Fibroblast of lung (primary cell): ENCODE data around the gene FBXO33.

Experiments
- CTCF ChIP-seq, 2 donors: IDR thresholded peaks in 1 of 2; conservative IDR thresholded peaks in 1 of 2; 1 replicate in 1 of 2; 2 replicates in 1 of 2; pipeline ENCODE4 v1.5.1; 2011 to 2012; ENCODE audit warnings: low read length in 2 of 2, control low read depth in 1 of 2, inconsistent platforms in 1 of 2, low read depth in 1 of 2, mild to moderate bottlenecking in 1 of 2
- EZH2 ChIP-seq: IDR thresholded peaks from 2 replicates; pipeline ENCODE4 v1.5.1; 2012; ENCODE audit warnings: low read length, control low read depth, mild to moderate bottlenecking; ENCODE audit errors: missing control alignments

- TF ChIP-seq CTCF (conservative IDR thresholded peaks at IDR 0.05 in 1 of 2, IDR thresholded peaks at IDR 0.05 in 1 of 2; ENCODE audit: low read depth in 1 of 2, low read length in 2 of 2), result no peak
- no peak for TF ChIP-seq EZH2
These were observed 55.4 kb downstream of the FBXO33 start for GRCh38 chr14:39376667-39377403.
